ENCODE measurements around the gene CFAP61. TPM values are rescaled to one million over a fixed set of nuclear protein-coding genes. Genes with fewer than 3 reads are reported as not detected.

Gene CFAP61
- total RNA-seq, 3 donors from 2014 or later, result 0.33 to 2.4 (median 0.59) TPM

DNA sequence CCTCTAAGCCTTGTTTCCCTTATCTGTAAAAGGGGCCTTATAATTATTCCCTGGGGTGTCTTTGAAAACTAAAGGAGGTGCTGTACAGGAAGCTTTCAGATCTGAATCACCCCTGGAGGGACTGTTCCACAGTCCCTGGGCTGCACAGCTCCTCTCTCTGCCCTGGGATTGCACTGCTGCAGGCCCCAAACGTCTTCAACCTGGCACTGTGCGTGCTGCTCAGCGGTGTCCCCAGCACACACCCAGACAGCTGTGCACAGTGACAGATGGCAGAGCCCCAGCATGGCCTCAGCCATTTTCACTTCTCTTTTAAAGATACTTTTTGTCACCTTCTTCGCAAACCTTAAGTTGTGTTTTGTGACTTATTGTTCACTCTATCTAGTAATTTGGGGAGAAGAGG is 264.9 kb downstream of the CFAP61 start:
- no peak overlapping the region for H3K4me3 ChIP-seq
- TF ChIP-seq, protein P1, sequence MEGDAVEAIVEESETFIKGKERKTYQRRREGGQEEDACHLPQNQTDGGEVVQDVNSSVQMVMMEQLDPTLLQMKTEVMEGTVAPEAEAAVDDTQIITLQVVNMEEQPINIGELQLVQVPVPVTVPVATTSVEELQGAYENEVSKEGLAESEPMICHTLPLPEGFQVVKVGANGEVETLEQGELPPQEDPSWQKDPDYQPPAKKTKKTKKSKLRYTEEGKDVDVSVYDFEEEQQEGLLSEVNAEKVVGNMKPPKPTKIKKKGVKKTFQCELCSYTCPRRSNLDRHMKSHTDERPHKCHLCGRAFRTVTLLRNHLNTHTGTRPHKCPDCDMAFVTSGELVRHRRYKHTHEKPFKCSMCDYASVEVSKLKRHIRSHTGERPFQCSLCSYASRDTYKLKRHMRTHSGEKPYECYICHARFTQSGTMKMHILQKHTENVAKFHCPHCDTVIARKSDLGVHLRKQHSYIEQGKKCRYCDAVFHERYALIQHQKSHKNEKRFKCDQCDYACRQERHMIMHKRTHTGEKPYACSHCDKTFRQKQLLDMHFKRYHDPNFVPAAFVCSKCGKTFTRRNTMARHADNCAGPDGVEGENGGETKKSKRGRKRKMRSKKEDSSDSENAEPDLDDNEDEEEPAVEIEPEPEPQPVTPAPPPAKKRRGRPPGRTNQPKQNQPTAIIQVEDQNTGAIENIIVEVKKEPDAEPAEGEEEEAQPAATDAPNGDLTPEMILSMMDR (IDR thresholded peaks at IDR 0.05), result no peak
- no peak for TF ChIP-seq POLR2A (IDR thresholded peaks at IDR 0.05)
- peaks cover 0 to 10% of the 10 kb centered on the region in 2 donors for H3K9me3 ChIP-seq
- H3K4me1 ChIP-seq, result no peaks in the 10 kb centered on the region
- H3K27me3 ChIP-seq, result no peaks in the 10 kb centered on the region
- DNase-seq (ENCODE audit: low spot score in 2 of 2), result no peak
- H3K27ac ChIP-seq, result no peak overlapping the region
- intact Hi-C loops (cut with DNase I; ENCODE audit: low total_unique reads), result no loop called here
- no peaks in the 10 kb centered on the region for H3K36me3 ChIP-seq

DNA sequence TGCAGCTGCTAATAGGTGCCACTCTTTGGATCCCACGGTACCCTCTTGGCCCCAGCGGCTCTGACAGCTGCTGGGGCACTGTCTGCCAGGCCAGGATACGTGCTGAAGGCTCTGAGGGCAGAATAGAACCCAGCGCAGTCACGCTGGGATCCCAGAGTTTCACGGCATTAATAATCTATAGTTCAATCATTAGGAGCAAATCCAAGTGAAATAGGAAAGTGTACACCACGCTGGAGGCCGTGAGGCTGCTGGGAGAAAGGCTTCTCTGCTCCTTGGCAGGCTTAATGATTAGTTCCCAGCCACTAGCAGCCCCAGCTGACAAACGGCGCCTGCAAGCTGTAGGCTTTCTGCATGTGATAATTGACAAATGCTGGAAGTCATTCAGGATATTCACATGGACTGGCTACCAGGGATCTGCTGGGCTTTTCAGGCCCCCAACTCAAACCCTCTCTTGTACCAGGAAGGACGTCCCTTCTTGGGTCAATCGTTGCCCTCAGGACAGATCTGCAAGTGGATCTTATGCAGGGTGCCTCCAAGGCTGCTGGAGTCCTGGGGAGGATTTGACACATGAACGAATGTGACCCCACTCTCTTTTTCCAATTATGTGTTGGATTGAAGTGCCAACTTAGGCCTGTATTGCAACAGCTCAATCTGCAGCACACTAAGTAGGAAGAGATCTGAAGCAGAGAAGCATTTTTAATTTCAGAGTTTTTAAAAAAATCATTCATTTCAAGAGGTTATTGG is 265.5 kb downstream of the CFAP61 start:
- Histone ChIP-seq H3K27ac (no peak overlapping the region), H3K9me3 (peaks cover 0 to 5% of the 10 kb centered on the region in 2 donors), H3K36me3 (no peaks in the 10 kb centered on the region), H3K27me3 (no peaks in the 10 kb centered on the region), H3K4me1 (no peaks in the 10 kb centered on the region), H3K4me3 (no peak overlapping the region)
- intact Hi-C loops (cut with DNase I; ENCODE audit: low total_unique reads), result no loop called here
- DNase-seq (ENCODE audit: low spot score in 2 of 2), result no peak
- no peak for TF ChIP-seq POLR2A (IDR thresholded peaks at IDR 0.05)
- TF ChIP-seq, protein P1 (IDR thresholded peaks at IDR 0.05), result no peak
- TF ChIP-seq POLR2AphosphoS5 (IDR thresholded peaks at IDR 0.05), result no peak

DNA sequence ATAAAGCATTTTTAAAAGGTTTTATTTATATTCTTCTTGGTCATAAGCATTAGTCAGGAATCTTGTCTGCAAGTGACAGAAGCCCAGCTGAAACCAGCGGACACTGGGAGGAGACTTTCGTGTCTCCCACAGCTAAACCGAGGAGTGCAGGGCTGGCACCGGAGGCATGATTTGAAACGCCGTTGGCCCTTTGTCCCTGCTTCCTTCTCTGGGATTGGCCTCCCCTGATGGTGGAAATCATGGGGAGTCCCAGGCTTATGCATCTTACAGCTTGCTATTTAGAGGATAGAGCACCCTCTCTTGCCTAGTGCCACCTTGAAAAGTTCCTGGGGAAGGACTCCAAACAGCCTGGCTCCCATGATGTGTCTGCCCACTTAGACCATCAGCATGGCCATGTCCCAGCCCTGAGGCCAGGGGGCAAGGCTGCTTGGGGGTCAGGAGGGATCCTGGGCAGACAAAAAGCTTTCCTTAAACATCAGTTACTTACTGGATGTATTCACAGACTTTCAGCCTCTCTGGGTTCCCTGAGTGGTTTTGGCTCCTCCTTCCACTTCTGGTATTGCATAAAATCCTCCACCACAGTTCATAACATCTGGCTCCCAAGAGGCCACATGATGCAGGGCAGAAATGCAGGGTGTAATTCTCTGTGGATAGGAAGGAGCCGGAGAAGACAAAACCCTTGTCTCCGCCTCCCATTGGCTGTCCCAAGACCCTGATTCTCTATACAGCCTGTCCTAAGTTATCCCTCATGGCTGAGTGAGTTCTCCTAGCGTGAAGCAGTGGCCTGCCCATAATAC is 266.2 kb downstream of the CFAP61 start:
- no peak for DNase-seq (ENCODE audit: low spot score in 2 of 2)
- Histone ChIP-seq H3K36me3 (no peaks in the 10 kb centered on the region), H3K9me3 (no peaks in the 10 kb centered on the region), H3K4me1 (no peaks in the 10 kb centered on the region), H3K4me3 (no peak overlapping the region), H3K27me3 (no peaks in the 10 kb centered on the region), H3K27ac (no peak overlapping the region)
- intact Hi-C loops (cut with DNase I; ENCODE audit: low total_unique reads), result no loop called here
- TF ChIP-seq POLR2A (IDR thresholded peaks at IDR 0.05), result no peak
- no peak for TF ChIP-seq POLR2AphosphoS5 (IDR thresholded peaks at IDR 0.05)
- TF ChIP-seq, protein P1 (IDR thresholded peaks at IDR 0.05), result no peak

DNA sequence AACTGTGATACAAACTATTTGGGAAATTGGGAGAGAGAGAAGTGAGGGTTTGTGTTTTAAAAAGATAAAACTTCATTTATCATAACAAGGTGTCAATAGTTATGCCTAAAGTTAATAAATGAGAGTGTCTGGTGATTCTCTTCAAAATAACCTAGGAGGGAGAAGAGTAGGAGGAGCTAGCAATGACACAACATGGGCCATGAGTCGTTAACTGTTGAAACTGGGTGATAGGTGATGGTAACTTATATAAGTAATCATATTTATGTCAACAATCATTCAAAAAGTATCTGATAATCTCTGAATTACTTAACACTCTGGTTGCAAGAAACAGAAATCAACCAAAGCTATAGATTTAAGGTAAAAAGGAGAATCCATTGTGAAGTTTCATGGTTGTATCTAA is 268.8 kb downstream of the CFAP61 start:
- no peaks in the 10 kb centered on the region for H3K27me3 ChIP-seq
- H3K27ac ChIP-seq, result no peak overlapping the region
- TF ChIP-seq POLR2A (IDR thresholded peaks at IDR 0.05) (no peak), POLR2AphosphoS5 (IDR thresholded peaks at IDR 0.05) (no peak)
- TF ChIP-seq, protein P1 (IDR thresholded peaks at IDR 0.05), result no peak
- no peak for DNase-seq (ENCODE audit: low spot score in 2 of 2)
- H3K4me3 ChIP-seq, result no peak overlapping the region
- H3K36me3 ChIP-seq, result no peaks in the 10 kb centered on the region
- intact Hi-C loops (cut with DNase I; ENCODE audit: low total_unique reads), result loop anchor here (5.0 kb wide), 1 partner anchor 129 kb away; no protein-coding TSS in a partner anchor
- no peaks in the 10 kb centered on the region for H3K9me3 ChIP-seq
- no peaks in the 10 kb centered on the region for H3K4me1 ChIP-seq

DNA sequence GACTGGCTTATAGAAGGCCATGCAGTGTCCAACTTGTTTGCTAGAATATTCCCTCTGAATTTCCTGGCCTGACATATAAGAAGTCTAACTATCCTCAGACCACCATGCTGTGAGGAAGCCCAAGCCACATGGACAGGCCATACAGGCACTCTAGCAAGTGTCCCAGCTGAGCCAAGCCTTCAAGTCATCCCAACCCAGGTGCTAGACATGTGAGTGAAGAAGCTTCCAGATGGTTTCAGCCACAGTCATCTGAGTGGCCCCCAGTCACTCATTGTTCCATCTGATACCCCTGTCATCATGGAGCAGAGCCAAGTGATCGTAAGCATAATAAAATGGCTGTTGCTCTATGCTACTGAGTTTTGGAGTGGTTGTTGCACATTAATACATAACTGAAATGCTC is 269.6 kb downstream of the CFAP61 start:
- no peaks in the 10 kb centered on the region for H3K27me3 ChIP-seq
- no peak for DNase-seq (ENCODE audit: low spot score in 2 of 2)
- no peak overlapping the region for H3K4me3 ChIP-seq
- no peaks in the 10 kb centered on the region for H3K9me3 ChIP-seq
- intact Hi-C loops (cut with DNase I; ENCODE audit: low total_unique reads), result loop anchor here (5.0 kb wide), 1 partner anchor 130 kb away; no protein-coding TSS in a partner anchor
- H3K27ac ChIP-seq, result no peak overlapping the region
- H3K4me1 ChIP-seq, result no peaks in the 10 kb centered on the region
- TF ChIP-seq, protein P1 (IDR thresholded peaks at IDR 0.05), result no peak
- TF ChIP-seq POLR2AphosphoS5 (IDR thresholded peaks at IDR 0.05) (no peak), POLR2A (IDR thresholded peaks at IDR 0.05) (no peak)
- no peaks in the 10 kb centered on the region for H3K36me3 ChIP-seq

Measured in breast epithelium (tissue), 4 donors.